ENCODE results near the gene THSD1. TPM values are rescaled to one million over a fixed set of nuclear protein-coding genes. Genes with fewer than 3 reads are reported as not detected.

Gene THSD1
- total RNA-seq, 1 experiment from 2014 or later = 3.3 TPM

- ATAC-seq = no peak
- no peak overlapping the region for H3K4me3 ChIP-seq (ENCODE audit: low read depth in 2 of 2, low read length in 2 of 2)
- POLR2A ChIA-PET = no interaction called here
- no peaks in the 10 kb centered on the region for H3K27me3 ChIP-seq (ENCODE audit: control insufficient read depth, insufficient read depth, low read length)
- no peaks in the 10 kb centered on the region for H3K36me3 ChIP-seq (ENCODE audit: control insufficient read depth, insufficient read depth, low read length)
- BruUV-seq (replicated peaks) = no TSS peak
- in situ Hi-C loops (cut with HindIII; ENCODE audit: low pct_unique_long_range_greater_than_20kb, low sequenced_read_pairs) (no loop called here), intact Hi-C loops (cut with micrococcal nuclease; ENCODE audit: unreplicated experiment) (no loop called here)
- DNase-seq (ENCODE audit: low read depth, low spot score) = no peak
- TF ChIP-seq TCF7L2 (IDR thresholded peaks at IDR 0.05; ENCODE audit: low read depth, low read length) (no peak), POLR2AphosphoS5 (IDR thresholded peaks at IDR 0.05; ENCODE audit: low read depth, low read length) (no peak), CTCF (IDR thresholded peaks at IDR 0.05) (no peak), REST (IDR thresholded peaks at IDR 0.05; ENCODE audit: insufficient read depth in 1 of 2, low read depth in 2 of 2, low read length in 1 of 2) (no peak), SIN3A (IDR thresholded peaks at IDR 0.05; ENCODE audit: borderline replicate concordance, insufficient read depth, low read depth, low read length) (no peak)
- no peaks in the 10 kb centered on the region for H3K4me1 ChIP-seq (ENCODE audit: control insufficient read depth, insufficient read depth, low read length)
- CTCF ChIA-PET = no interaction called here
- H3K9me3 ChIP-seq (ENCODE audit: control insufficient read depth, insufficient read depth, low read depth, low read length) = no peaks in the 10 kb centered on the region
- H3K27ac ChIP-seq (ENCODE audit: low read length) = no peak overlapping the region
Observed at GRCh38 chr13:52399046-52399445, 6.9 kb downstream of the THSD1 start.

DNA sequence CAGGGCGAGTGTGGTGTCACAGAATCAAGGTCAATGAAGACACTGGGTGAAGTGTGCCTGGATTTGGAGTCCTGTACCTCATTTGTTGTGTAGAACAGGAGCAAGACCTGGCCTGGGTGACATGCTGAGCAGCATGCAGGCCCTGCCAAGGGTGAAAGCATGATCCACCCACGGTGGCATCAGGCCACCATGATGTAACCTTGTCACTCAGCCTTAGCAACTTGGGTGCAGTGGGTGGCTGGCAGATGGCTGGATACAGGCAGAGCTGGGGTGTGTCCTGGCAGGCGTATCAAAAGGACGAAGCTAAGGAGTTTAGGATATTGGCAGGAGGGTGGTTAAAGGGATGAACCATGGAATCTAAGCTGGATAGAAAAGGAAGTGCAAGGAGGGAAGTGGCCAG, 10.3 kb downstream of the THSD1 start:
- intact Hi-C loops (cut with micrococcal nuclease; ENCODE audit: unreplicated experiment) = no loop called here
- Histone ChIP-seq H3K4me1 (ENCODE audit: control insufficient read depth, insufficient read depth, low read length) (no peaks in the 10 kb centered on the region), H3K4me3 (ENCODE audit: low read depth in 2 of 2, low read length in 2 of 2) (no peak overlapping the region), H3K9me3 (ENCODE audit: control insufficient read depth, insufficient read depth, low read depth, low read length) (no peaks in the 10 kb centered on the region), H3K27ac (ENCODE audit: low read length) (no peak overlapping the region), H3K27me3 (ENCODE audit: control insufficient read depth, insufficient read depth, low read length) (no peaks in the 10 kb centered on the region), H3K36me3 (ENCODE audit: control insufficient read depth, insufficient read depth, low read length) (no peaks in the 10 kb centered on the region)
- in situ Hi-C loops (cut with HindIII; ENCODE audit: low pct_unique_long_range_greater_than_20kb, low sequenced_read_pairs) = no loop called here
- no peak for DNase-seq (ENCODE audit: low read depth, low spot score)
- ChIA-PET CTCF (no interaction called here), POLR2A (no interaction called here)
- no TSS peak for BruUV-seq (replicated peaks)
- TF ChIP-seq TCF7L2 (IDR thresholded peaks at IDR 0.05; ENCODE audit: low read depth, low read length) = no peak
- no peak for TF ChIP-seq CTCF (IDR thresholded peaks at IDR 0.05)
- TF ChIP-seq REST (IDR thresholded peaks at IDR 0.05; ENCODE audit: insufficient read depth in 1 of 2, low read depth in 2 of 2, low read length in 1 of 2) = no peak
- TF ChIP-seq POLR2AphosphoS5 (IDR thresholded peaks at IDR 0.05; ENCODE audit: low read depth, low read length) = no peak
- ATAC-seq = no peak; the same call in 1 of the 2 replicates
